ENCODE measurements around the gene CIZ1.
"Not testable (repeated sequence)": the region's sequence is repeated elsewhere in the genome, so short reads cannot be mapped to it uniquely, and the experiment has no call there.

Gene CIZ1

GRCh38 chr9:128188209-128188608 lies 3.2 kb downstream of the CIZ1 start:
- no peak for DNase-seq

- DNase-seq: no peak
Observed at GRCh38 chr9:128187361-128187760, 4.0 kb downstream of the CIZ1 start.

DNA sequence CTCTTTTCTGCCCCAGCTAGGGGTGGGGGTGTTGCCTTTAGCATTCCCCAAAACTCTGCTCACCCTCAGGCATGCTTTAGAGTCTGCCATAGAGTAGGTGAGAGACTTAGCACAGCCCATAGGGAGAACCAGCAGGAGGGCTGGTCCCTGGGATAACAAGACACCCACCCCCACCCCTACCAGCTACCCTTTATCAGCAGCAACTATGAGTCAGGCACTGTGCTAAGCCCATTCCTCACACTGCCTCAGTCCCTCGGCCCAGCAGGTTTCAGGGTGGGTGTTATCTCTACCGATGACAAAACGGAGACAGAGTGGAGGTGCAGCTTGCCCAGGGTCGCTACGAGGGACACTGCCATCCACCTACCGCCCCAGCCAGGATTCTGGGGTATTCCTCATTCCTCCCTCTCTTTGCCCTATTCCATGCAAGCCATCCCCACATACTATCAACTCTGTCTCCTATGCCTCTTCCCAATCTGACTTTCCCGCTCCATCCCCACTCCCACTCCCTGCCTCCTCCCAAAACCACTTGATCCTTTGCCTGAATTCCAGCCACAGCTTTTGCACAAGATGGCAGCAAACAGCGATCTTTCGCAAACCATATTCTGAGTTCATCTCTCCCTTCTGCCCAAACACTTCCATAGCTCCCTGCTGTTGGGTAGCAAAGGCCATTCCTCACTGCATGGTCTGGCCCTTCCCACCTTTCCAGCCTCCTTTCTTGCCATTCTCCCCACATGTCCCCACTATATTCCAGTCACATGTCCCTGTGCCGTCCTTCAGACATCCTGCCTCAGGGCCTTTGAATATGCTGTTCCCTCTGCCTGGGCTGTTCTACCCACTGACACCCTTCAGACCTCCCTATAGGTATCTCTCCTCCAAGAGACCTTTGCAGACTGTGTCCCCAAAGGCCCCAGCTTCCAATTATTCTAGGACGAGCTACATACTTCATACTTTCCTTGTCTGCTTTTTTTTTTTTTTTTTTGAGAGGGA lies 5.1 kb downstream of the CIZ1 start:
- no peak for DNase-seq

- DNase-seq: no peak
Observed at GRCh38 chr9:128182893-128183588, 8.3 kb downstream of the CIZ1 start.

GRCh38 chr9:128181480-128181879 lies 9.9 kb downstream of the CIZ1 start:
- DNase-seq: not testable (repeated sequence)

- DNase-seq: no peak
Observed at GRCh38 chr9:128180447-128180846, 10.9 kb downstream of the CIZ1 start.

DNA sequence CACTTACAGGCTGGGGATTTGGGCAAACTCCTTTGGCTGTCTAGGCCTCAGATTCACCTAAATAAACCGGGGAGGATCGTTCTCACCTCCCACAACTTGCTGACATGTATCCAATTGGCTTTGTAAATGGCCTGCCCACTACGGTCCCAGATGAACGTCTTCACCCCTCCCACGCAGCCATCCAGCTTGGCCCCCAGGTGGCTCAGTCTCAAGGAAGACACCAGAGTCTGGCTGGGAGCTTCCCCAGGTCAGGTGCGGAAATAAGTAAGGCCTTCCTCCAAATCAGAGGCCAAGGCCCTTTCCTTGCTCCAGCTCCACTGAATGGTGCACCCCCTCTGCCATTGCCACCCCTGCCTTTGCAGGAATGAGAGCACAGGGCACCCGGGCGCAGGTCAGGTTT lies 11.4 kb downstream of the CIZ1 start:
- DNase-seq: no peak

DNA sequence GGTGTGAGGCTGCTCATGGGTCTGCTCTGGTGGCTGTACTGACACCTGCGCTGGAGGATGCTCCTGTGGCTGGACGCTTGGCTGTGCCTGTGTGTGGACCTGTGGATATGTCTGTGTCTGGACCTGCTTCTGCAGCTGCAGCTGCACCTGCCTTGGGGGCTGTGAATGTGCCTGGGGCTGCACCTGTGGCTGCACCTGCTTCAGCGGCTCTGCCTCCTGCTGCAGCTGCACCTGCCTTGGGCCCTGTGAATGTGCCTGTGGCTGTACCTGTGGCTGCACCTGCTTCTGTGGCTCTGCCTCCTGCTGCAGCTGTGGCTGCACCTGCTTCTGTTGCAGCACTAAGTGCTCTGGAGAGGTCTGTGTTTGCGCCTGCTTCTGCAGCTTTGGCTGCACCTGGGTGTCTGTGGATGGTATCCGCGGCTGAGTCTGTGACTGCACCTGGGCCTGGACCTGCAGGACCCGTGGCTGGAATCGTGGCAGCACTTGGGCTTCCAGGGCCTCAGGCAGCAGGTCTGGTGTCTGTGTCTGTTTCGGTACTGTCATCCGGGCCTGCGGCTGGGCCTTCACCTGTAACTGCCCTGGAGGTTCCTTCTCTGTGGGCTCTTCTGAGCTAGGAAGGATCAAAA lies 12.5 kb downstream of the CIZ1 start:
- DNase-seq: no peak

DNA sequence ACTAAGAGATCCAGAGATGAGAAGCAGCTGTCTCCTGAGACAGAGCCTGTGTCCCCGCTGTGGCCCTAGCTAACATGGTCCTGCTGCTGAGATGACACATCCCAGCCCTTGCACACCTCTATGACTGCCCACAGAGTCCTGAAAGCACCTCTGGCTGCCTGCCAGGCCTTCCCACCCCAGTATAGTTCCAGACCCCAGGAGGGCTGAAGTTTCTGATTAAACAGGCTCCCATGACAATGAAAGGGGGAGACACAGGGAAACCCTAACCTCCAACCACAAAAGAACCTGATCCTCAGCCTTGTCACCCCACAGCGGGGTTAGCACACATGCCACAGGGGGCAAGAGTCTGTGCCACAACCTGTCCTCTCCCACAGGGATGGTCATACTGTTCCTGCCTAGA lies 15.6 kb downstream of the CIZ1 start:
- no peak for DNase-seq

DNA sequence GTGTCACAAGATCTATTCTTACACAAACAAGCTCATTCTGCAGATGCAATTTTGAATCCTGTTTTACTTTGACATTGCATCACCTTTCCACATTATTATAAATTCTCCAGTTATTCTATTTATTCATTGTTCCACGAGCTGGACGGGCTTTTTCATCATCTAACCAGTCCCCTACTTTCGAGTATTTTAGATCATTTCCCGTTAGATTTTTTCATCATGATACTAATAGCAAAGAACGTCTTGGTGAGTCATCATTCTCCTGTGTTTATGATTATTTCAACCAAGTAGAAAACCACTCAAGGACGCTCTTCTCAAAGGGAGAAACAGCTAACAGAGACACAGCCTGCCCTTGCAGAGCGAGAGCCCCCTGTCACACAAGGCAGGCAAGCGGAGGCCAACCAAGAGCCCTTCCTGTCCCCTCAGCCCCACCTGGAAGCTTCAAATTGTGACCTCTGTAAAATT lies 16.2 kb downstream of the CIZ1 start:
- no peak for DNase-seq

- no peak for DNase-seq
Observed at GRCh38 chr9:128174062-128174461, 17.3 kb downstream of the CIZ1 start.

DNA sequence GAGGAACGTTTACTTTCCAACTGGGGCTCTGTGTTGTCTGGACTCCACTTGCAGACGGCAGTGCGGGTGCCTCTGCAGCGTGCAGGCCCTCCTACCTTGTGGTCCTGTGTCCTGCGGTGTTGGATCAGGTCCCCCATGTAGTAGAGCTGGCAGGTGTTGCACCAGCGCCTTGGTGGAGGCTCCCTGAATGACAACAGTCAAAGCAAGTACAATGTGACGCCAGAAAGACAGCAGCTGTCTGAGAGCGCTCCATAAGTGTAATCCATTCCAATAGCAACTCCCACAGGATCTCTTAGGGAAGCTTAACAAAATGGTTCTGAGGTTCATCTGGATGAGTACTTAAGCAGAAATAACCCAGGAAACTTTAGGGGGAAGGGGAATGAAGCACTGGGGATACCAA lies 21.4 kb downstream of the CIZ1 start:
- DNase-seq: no peak

GRCh38 chr9:128169492-128169891 lies 21.9 kb downstream of the CIZ1 start:
- DNase-seq: no peak

- DNase-seq: no peak
Observed at GRCh38 chr9:128168731-128169308, 22.6 kb downstream of the CIZ1 start.

DNA sequence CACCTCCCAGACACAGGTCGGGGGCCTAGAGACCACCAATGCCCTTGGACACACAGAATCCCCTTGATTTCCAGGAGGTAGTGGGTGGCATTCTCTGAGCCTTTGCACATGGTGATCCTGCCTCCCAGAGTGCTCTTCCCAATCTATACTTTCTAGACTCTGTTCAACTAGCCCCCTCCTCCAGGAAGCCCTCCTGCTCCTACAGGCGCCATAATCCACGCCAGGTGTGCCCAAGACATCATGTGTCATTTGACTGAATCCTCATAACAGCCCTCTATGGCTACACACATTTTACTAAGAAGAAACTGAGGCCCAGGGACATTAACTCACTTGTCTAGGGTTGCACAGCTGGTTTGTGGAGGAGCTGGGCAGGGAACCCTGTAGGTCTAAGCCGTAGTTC lies 24.2 kb downstream of the CIZ1 start:
- DNase-seq: no peak

DNA sequence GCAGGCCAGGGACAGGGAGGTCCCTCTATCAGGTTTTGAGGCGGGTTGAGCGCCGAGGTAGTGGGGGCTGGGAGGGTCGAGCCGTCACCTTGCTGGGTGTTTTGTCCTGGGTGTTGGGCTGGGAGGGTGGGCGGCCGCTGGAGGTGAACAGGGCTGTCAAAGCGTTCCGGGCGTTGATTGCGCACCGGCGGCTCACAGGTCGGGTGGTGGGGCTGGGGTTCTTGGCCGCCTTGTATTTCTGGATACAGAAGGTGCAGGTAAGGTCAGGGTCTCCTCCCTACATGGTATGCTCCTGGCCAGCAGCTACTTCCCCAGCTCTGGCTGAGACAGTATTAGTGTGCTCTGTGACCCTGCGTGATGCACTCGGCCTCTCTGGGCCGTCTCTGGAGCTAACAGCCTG lies 25.2 kb downstream of the CIZ1 start:
- DNase-seq: no peak

DNA sequence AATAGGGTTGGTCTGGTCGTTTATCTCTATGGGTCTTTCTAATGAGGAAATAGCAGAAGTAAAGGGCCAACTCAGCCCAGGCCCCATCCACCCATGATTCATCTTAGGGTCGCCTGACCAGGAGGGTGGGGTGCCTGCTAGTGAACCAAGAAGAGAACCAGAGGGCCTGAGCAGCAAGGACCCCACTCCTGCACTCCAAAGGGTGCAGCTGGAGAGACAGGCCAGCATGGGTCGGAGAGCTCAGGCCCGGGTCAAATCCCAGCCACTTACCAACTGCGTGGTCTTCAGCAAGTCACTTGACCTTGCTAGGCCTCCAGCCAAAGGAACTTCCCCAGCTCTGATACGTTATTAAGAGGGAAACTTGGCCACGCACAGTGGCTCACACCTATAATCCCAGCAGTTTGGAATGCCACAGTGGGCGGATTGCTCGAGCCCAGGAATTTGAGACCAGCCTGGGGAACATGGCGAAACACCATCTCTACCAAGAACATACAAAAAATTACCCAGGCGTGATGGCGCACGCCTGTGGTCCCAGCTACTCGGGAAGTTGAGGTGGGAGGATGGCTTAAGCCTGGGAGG lies 27.0 kb downstream of the CIZ1 start:
- DNase-seq: no peak

GRCh38 chr9:128163523-128164306 lies 27.7 kb downstream of the CIZ1 start:
- no peak for DNase-seq

GRCh38 chr9:128163027-128163515 lies 28.3 kb downstream of the CIZ1 start:
- no peak for DNase-seq

DNA sequence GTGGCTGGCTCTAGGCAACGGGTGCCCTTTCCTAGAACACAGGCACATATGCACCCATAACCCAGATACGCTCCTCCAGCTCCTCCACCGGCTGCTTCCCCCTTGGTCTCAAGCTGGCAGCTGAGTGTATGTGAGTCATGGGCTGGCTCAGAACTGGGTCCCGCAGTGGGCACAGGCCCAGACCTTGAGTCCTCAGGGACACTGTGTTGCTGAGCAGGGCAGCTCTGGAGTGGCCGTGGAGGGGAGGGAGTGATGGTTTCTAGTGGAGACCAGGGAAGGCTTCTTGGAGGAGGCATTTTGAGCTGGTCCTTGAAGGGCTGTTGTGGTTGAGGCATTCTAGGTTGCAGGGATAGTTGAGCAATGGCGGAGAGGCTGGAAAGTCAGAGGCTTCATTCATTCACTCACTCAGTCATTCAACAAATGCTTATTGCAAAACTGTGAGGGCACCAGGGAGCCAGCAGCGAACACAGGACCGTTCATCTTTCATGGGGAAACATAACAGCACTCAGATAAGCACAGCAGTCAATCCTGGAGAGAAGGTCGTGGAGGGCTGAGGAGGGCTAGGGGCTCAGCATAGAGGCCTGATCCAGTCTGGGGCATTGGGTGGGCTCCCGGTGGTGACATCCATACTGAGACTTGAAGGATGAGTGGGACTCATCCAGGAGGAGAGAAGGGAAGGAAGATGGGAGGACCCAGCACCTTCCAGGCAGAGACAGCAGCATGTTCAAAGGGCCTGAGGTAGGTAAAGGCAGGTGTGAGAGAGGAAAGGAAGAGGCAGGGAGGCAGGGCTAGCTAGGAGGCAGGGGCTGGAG lies 29.0 kb downstream of the CIZ1 start:
- DNase-seq: no peak
